ENCODE data around the gene QPCT. TPM values are rescaled to one million over a fixed set of nuclear protein-coding genes. Genes with fewer than 3 reads are reported as not detected.
A peak's percentile ranks its signal among the peaks of the same experiment; 100 is the strongest.

The QPCT gene
- total RNA-seq, 1 experiment from 2014 or later = not detected

DNA sequence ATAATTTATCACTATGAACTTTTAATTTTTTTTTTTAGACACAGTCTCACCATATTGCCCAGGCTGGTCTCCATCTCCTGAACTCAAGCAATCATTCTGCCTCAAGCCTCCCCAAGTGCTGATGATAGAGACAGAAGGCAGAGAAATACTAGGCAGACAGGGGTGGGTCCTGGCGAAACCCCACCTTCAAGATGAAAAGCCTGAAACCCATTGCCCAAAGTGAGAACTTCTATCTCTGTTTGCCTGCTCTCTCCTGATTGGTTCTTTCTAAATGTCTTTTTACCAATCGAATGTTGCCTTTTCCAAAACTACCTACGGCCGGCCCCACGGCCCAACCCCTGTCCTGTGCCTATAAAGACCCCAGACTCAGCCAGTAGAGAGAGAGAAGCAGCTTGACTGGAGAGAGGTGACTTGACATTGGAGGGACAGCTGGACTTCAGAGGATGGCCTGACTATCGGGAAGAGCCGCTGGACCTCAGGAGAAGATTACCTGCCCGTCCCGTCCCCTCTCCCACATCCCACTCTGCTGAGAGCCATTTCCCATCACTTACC lies 41.7 kb upstream of the QPCT start:
- H3K4ac ChIP-seq (ENCODE audit: low read depth, low read length) = no peak overlapping the region
- Mint-ChIP-seq H3K27me3 (ENCODE audit: low read depth) (no peaks in the 10 kb centered on the region), H3K36me3 (ENCODE audit: insufficient read depth in 1 of 3, low read depth in 3 of 3) (peaks cover 4 to 10% (median 7%) of the 10 kb centered on the region in 3 experiments; a peak in 5 of 7 replicates), H3K4me3 (no peak overlapping the region), H3K9me3 (no peaks in the 10 kb centered on the region), H3K4me1 (peaks cover 28% of the 10 kb centered on the region in 2 experiments), H3K27ac (peak overlapping the region; percentile 20 to 70 (median 65); a peak in 3 of 7 replicates)
- no peak overlapping the region for H2AK5ac ChIP-seq (ENCODE audit: insufficient read length, low read length)
- H2BK15ac ChIP-seq (ENCODE audit: low read depth, low read length) = no peak overlapping the region
- no peak overlapping the region for H2BK5ac ChIP-seq (ENCODE audit: insufficient read length, low read length)
- WGBS (ENCODE audit: extremely low coverage, insufficient read length, low lambda C conversion rate) = no CpG with 5 or more reads among the region's 9 CpGs
- no peak overlapping the region for H4K91ac ChIP-seq (ENCODE audit: insufficient read length, low read depth, low read length)
- no peak overlapping the region for H2BK120ac ChIP-seq (ENCODE audit: low read depth, low read length, poor library complexity, severe bottlenecking)
- H3K4me1 ChIP-seq (ENCODE audit: insufficient read depth, low read length) = no peaks in the 10 kb centered on the region
- peaks cover 3% of the 10 kb centered on the region; the same call in 1 of the 2 replicates for H3K79me2 ChIP-seq (ENCODE audit: insufficient read depth, low read length)
- no peaks in the 10 kb centered on the region for H3K9me3 ChIP-seq (ENCODE audit: control insufficient read depth, low read depth, low read length)
- H4K20me1 ChIP-seq (ENCODE audit: control insufficient read depth, insufficient read depth, insufficient read length) = no peaks in the 10 kb centered on the region
- no peak overlapping the region for H3K56ac ChIP-seq (ENCODE audit: insufficient read length, low read depth, low read length)
- DNase-seq = no peak
- no peak overlapping the region for H3K23ac ChIP-seq (ENCODE audit: insufficient read length, low read depth, low read length)
- no peak overlapping the region for H2BK12ac ChIP-seq (ENCODE audit: insufficient read length, low read depth, low read length)
- peaks cover 6% of the 10 kb centered on the region for H3K79me1 ChIP-seq (ENCODE audit: insufficient read depth, low read depth, low read length, poor library complexity, severe bottlenecking)
- H2AFZ ChIP-seq (ENCODE audit: low read length) = no peak overlapping the region
- no peaks in the 10 kb centered on the region for H3K23me2 ChIP-seq (ENCODE audit: insufficient read length, low read depth, low read length, poor library complexity, severe bottlenecking)
- TF ChIP-seq, protein P1, sequence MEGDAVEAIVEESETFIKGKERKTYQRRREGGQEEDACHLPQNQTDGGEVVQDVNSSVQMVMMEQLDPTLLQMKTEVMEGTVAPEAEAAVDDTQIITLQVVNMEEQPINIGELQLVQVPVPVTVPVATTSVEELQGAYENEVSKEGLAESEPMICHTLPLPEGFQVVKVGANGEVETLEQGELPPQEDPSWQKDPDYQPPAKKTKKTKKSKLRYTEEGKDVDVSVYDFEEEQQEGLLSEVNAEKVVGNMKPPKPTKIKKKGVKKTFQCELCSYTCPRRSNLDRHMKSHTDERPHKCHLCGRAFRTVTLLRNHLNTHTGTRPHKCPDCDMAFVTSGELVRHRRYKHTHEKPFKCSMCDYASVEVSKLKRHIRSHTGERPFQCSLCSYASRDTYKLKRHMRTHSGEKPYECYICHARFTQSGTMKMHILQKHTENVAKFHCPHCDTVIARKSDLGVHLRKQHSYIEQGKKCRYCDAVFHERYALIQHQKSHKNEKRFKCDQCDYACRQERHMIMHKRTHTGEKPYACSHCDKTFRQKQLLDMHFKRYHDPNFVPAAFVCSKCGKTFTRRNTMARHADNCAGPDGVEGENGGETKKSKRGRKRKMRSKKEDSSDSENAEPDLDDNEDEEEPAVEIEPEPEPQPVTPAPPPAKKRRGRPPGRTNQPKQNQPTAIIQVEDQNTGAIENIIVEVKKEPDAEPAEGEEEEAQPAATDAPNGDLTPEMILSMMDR (conservative IDR thresholded peaks at IDR 0.05) = no peak
- no peak overlapping the region for H3K14ac ChIP-seq (ENCODE audit: insufficient read depth, low read length)
- no peak overlapping the region for H3K27ac ChIP-seq (ENCODE audit: insufficient read length, low read depth, low read length)
- H4K5ac ChIP-seq (ENCODE audit: insufficient read length, low read depth, low read length) = no peak overlapping the region
- H2BK20ac ChIP-seq (ENCODE audit: low read depth, low read length, poor library complexity, severe bottlenecking) = no peak overlapping the region
- H3K4me2 ChIP-seq (ENCODE audit: insufficient read depth, insufficient read length, low read length) = no peak overlapping the region
- no peak overlapping the region for H4K8ac ChIP-seq (replicated peaks; ENCODE audit: insufficient read length, low read depth, low read length)
- no peak overlapping the region for H3T11ph ChIP-seq (ENCODE audit: low read length)
- H3K18ac ChIP-seq (ENCODE audit: insufficient read length, low read depth, low read length) = no peak overlapping the region
- no peak overlapping the region for H3K9ac ChIP-seq (ENCODE audit: extremely low read depth, insufficient read length, low read length)
- H3K27me3 ChIP-seq (ENCODE audit: insufficient read depth, low read length) = no peaks in the 10 kb centered on the region

All from H9 (cell line).